Measurements from ENCODE around the gene WDR4. TPM values are rescaled to one million over a fixed set of nuclear protein-coding genes. Genes with fewer than 3 reads are reported as not detected.

WDR4 gene
- polyA plus RNA-seq, 1 experiment, result 13.7 TPM

GRCh38 chr21:42873096-42873495, 6.2 kb downstream of the WDR4 start:
- peaks cover 17% of the 10 kb centered on the region for H3K36me3 ChIP-seq (ENCODE audit: control insufficient read depth, insufficient read depth, low read length)
- no peak overlapping the region for H3K4me3 ChIP-seq (ENCODE audit: low read depth, low read length)
- ChIA-PET CTCF (no interaction called here), POLR2A (no interaction called here)
- no peak for TF ChIP-seq CTCF (IDR thresholded peaks at IDR 0.05; ENCODE audit: insufficient read depth, low read depth, low read length)
- no peaks in the 10 kb centered on the region for H3K27me3 ChIP-seq (ENCODE audit: control insufficient read depth, insufficient read depth, low read length)
- DNase-seq (ENCODE audit: low read depth), result no peak

GRCh38 chr21:42868196-42868595, 11.1 kb downstream of the WDR4 start:
- H3K4me3 ChIP-seq (ENCODE audit: low read depth, low read length), result no peak overlapping the region
- no peak for TF ChIP-seq CTCF (IDR thresholded peaks at IDR 0.05; ENCODE audit: insufficient read depth, low read depth, low read length)
- no peaks in the 10 kb centered on the region for H3K27me3 ChIP-seq (ENCODE audit: control insufficient read depth, insufficient read depth, low read length)
- H3K36me3 ChIP-seq (ENCODE audit: control insufficient read depth, insufficient read depth, low read length), result peaks cover 20% of the 10 kb centered on the region
- POLR2A ChIA-PET, result no interaction called here
- CTCF ChIA-PET, result interaction anchor here (1.1 kb wide), 1 partner anchor 10 kb away, joined by 4 read pairs; no protein-coding TSS in a partner anchor
- DNase-seq (ENCODE audit: low read depth), result no peak

- TF ChIP-seq CTCF (IDR thresholded peaks at IDR 0.05; ENCODE audit: insufficient read depth, low read depth, low read length), result no peak
- H3K36me3 ChIP-seq (ENCODE audit: control insufficient read depth, insufficient read depth, low read length), result peaks cover 31% of the 10 kb centered on the region
- no peak overlapping the region for H3K4me3 ChIP-seq (ENCODE audit: low read depth, low read length)
- H3K27me3 ChIP-seq (ENCODE audit: control insufficient read depth, insufficient read depth, low read length), result no peaks in the 10 kb centered on the region
- DNase-seq (ENCODE audit: low read depth), result no peak
- CTCF ChIA-PET, result no interaction called here
- POLR2A ChIA-PET, result no interaction called here
Measured at GRCh38 chr21:42865776-42866160, 13.6 kb downstream of the WDR4 start.

- DNase-seq (ENCODE audit: low read depth), result no peak
- ChIA-PET CTCF (no interaction called here), POLR2A (no interaction called here)
- H3K36me3 ChIP-seq (ENCODE audit: control insufficient read depth, insufficient read depth, low read length), result peaks cover 35% of the 10 kb centered on the region
- H3K27me3 ChIP-seq (ENCODE audit: control insufficient read depth, insufficient read depth, low read length), result no peaks in the 10 kb centered on the region
- H3K4me3 ChIP-seq (ENCODE audit: low read depth, low read length), result no peak overlapping the region
- no peak for TF ChIP-seq CTCF (IDR thresholded peaks at IDR 0.05; ENCODE audit: insufficient read depth, low read depth, low read length)
Measured at GRCh38 chr21:42864815-42865775, 14.2 kb downstream of the WDR4 start.

- no peaks in the 10 kb centered on the region for H3K27me3 ChIP-seq (ENCODE audit: control insufficient read depth, insufficient read depth, low read length)
- peaks cover 35% of the 10 kb centered on the region for H3K36me3 ChIP-seq (ENCODE audit: control insufficient read depth, insufficient read depth, low read length)
- TF ChIP-seq CTCF (IDR thresholded peaks at IDR 0.05; ENCODE audit: insufficient read depth, low read depth, low read length), result no peak
- POLR2A ChIA-PET, result no interaction called here
- no peak overlapping the region for H3K4me3 ChIP-seq (ENCODE audit: low read depth, low read length)
- no peak for DNase-seq (ENCODE audit: low read depth)
- CTCF ChIA-PET, result no interaction called here
Measured at GRCh38 chr21:42864286-42864685, 15.1 kb downstream of the WDR4 start.

All from BJ (cell line).